CD4-positive, alpha-beta T cell treated with Interleukin-15 for 4 hours (primary cell): ENCODE results near the gene FYN.
"Not testable (repeated sequence)": the region's sequence is repeated elsewhere in the genome, so short reads cannot be mapped to it uniquely, and the experiment has no call there.

Experiments
- DNase-seq: peaks from one replicate; pipeline ENCODE4 v3.0.0-alpha.2; 2020; ENCODE audit warnings: low spot score

Gene FYN

DNA sequence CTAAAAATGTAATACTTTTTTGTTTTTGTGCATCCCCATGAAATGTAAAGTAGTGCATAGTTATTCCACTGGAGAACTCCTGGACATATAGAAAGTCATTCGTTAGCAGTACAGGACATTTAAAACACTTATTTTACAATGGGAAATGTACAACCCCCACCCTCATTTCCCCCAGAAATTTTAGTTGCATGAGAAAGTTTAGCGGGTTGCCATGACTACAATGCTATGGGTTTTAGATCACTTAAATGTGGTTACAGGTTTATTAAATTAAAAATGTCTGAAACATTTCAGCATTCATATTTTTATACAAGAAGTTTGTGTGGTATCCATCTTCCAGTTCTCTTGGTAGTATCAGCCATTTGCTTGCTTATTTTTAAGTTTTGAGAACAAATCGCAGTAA lies 212.7 kb downstream of the FYN start:
- DNase-seq, result no peak

DNA sequence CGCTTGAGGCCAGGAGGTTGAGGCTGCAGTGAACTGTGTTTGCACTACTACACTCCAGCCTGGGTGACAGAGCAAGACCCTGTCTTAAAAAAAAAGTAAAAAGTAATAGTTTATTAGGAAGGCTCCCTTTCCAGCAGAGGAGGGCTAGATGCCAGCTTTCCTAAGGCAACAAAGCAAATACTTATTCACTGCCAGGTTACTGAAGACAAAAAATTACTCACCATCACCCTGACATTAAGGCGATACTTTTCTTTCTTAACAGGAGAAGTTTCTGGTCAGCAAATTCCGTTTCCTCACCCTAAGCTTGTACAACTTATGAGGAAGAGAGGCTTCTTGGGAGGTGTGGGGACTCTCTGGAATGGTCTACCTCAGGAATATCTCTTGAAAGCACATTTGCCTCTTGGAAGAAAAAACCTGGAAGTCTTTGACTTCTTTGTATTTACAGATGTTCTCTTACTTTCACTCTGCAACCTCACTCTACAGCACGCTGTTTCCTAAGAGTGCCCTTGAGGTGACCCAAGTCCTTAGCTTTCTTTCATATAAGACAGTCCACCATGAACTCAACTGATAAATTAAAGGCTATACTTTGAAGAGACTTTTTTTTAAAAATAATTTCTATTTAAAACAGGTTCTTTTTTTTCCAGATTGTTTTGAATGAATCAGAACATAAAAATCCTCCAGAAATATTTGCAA lies 214.6 kb downstream of the FYN start:
- no peak for DNase-seq

GRCh38 chr6:111657146-111657545 lies 216.1 kb downstream of the FYN start:
- DNase-seq, result no peak

GRCh38 chr6:111653979-111654378 lies 219.3 kb downstream of the FYN start:
- no peak for DNase-seq

DNA sequence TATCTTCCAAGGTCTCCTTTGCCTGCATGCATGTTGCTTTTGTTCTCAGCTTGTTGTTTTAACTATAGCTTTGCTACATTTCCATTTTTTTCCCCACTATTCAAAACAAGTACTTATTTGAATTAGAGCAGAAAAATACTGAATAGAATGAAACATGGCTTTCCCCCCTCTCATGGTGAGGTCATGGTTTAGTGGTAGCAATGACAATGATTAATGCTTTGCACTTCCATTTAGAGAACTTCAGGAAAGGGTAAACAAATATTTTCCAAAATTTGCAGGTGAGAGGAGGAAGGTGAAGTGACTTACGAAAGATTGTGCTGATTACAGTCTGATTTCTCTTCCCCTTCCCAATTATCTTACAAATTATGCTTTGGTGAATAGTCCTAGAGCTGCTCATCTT lies 219.8 kb downstream of the FYN start:
- DNase-seq, result no peak

- no peak for DNase-seq
Measured at GRCh38 chr6:111652156-111652555, 221.1 kb downstream of the FYN start.

- DNase-seq, result no peak
Measured at GRCh38 chr6:111651185-111652034, 221.8 kb downstream of the FYN start.

GRCh38 chr6:111650049-111650448 lies 223.2 kb downstream of the FYN start:
- DNase-seq, result no peak

GRCh38 chr6:111648100-111648499 lies 225.2 kb downstream of the FYN start:
- DNase-seq, result no peak

DNA sequence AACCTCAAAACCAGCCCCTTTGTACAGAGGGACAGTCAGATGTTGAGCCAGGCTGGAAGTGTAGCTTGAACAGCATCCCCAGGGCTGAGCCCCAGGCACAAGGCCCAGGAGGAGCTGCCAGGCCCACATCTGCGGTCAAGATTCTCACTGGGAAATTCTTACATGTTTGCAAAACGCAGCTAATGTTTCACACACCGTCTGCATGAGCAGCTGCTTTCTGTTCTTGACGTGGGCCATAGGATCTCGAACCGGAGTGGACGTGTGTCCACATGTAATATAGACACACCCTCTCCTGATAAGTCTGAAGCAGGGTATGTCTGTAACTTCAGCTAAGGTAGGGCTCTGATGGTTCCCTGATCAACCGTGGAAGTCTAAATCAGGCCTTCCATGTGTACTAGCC lies 226.3 kb downstream of the FYN start:
- DNase-seq, result no peak

GRCh38 chr6:111646034-111646433 lies 227.2 kb downstream of the FYN start:
- no peak for DNase-seq

DNA sequence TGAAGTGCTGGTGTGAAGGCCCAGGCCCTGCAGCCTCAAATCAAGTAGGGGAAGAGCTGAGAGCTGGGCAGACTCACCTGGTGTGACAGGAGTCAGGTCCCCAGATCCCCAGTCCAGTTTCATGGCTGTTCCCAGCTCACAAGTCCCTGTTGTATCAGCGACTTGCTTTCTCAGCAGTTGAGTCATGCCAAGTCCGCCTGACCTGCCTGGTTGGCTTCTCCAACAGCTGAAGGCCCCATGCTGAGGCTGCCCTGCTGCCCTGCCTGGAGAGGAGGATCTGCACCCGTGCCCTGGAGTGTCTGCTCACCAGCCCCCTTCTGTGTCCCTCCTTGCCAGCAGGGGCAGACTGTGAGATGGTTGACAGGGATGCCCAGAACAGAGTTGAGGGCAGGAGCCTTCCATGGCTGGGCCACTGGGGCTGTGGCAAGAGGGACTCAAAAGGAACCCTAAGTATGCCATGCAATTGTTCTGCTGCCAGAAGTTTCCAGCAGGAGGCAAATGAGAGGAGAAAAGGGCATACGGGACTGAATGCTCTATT lies 228.3 kb downstream of the FYN start:
- DNase-seq, result no peak

- peak; percentile 16 for DNase-seq
Measured at GRCh38 chr6:111642463-111643158, 230.6 kb downstream of the FYN start.

- DNase-seq, result no peak
Measured at GRCh38 chr6:111639266-111639665, 234.0 kb downstream of the FYN start.

DNA sequence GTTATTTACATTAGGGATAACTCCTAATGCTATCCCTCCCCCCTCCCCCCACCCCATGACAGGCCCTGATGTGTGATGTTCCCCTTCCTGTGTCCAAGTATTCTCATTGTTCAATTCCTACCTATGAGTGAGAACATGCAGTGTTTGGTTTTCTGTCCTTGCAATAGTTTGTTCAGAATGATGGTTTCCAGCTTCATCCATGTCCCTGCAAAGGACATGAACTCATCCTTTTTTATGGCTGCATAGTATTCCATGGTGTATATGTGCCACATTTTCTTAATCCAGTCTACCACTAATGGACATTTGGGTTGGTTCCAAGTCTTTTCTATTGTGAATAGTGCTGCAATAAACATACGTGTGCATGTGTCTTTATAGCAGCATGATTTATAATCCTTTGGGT lies 238.3 kb downstream of the FYN start:
- DNase-seq, result not testable (repeated sequence)

DNA sequence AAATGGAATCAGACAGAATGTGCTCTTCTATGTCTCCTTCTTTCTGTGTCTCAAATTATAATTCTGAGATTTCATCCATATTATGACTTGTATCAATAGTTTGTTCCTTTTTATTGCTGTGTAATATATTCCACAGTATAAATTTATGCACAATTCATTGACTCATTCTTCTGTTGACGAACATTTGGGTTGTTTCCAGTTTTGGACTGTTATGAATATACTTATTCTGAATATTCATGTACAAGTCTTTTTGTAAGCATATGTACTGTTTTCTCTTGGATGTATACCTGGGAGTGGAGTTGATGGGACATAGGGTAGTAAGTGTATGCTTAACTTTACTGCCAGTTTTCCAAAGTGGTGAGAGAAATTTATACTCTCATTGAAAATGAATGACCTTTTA lies 239.4 kb downstream of the FYN start:
- no peak for DNase-seq

DNA sequence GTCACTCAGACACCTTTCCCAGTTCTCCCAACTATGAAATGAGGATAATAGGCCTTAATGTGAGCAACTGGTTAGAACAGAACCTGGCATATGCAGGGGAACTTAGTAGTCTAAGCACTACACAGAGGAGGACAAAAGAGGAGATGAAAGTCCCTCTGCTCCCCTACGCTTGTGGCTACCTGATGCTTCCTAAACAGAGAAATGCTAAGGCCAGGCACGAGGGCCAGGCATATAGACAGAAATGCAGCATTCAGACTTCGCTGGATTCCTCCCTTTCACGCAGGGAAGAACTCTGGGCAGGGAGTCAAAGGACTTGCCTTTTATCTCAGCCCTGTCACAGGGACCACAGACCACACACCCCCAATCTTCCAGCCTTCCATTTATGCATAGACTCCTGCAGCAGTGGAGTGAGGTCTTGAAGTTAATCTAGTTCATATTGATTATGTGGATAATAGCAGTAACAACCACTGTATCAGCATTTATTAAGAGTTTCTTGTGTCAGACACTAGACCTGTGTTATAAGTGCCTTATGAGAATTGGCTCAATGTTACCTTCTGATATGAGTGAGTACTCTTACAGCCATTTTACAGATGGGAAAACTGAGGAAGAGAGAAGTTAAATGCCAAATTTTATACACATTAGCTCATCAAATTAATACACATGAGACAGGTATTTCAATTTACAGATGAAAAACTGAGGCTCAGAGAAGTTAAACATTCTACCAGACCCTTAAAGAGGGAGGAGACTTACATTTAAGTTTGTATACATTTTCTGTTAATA lies 240.6 kb downstream of the FYN start:
- no peak for DNase-seq

GRCh38 chr6:111631903-111632460 lies 241.3 kb downstream of the FYN start:
- no peak for DNase-seq

GRCh38 chr6:111631018-111631417 lies 242.2 kb downstream of the FYN start:
- DNase-seq, result no peak

- DNase-seq, result no peak
Measured at GRCh38 chr6:111628142-111628850, 245.0 kb downstream of the FYN start.

DNA sequence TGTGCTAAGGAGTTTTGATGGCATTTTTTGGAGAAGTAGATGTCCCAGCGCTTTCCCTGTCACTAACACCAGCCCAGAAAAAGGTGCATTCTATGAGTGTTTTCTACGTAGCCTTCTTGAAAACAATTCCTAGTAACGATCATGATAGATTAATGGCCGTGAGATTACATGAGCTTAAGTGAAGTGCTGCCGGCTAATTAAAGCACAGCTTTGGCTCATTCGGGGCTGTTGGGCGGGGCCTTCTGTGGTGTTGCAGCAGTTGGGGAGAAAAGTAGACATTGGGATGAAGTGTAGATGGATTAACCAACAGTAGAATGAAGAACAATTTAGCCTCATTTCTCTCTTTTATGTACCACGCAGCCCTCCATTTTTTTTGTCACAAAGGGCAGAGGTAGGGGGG lies 246.8 kb downstream of the FYN start:
- no peak for DNase-seq
